Measurements from ENCODE around the gene FAM180B.
"Not testable (repeated sequence)": the region's sequence is repeated elsewhere in the genome, so short reads cannot be mapped to it uniquely, and the experiment has no call there.

The FAM180B gene

DNA sequence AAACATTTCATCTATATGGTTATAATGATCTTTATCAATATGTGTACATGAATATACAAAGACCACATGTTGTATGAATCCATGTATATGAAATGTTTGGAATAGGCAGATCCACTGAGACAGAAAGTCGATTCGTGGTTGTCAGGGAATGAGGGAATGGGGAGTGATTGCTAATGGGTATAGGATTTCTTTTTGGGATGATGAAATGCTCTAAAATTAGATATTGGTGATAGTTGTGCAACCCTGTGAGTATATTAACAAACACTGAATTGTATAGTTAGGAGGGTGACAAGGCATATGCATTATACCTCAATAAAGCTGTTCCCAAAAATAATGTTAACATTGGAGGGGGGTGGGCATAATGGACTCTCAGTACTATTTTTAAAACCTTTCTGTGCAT lies 26.1 kb upstream of the FAM180B start:
- TF ChIP-seq, protein P1, sequence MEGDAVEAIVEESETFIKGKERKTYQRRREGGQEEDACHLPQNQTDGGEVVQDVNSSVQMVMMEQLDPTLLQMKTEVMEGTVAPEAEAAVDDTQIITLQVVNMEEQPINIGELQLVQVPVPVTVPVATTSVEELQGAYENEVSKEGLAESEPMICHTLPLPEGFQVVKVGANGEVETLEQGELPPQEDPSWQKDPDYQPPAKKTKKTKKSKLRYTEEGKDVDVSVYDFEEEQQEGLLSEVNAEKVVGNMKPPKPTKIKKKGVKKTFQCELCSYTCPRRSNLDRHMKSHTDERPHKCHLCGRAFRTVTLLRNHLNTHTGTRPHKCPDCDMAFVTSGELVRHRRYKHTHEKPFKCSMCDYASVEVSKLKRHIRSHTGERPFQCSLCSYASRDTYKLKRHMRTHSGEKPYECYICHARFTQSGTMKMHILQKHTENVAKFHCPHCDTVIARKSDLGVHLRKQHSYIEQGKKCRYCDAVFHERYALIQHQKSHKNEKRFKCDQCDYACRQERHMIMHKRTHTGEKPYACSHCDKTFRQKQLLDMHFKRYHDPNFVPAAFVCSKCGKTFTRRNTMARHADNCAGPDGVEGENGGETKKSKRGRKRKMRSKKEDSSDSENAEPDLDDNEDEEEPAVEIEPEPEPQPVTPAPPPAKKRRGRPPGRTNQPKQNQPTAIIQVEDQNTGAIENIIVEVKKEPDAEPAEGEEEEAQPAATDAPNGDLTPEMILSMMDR (IDR thresholded peaks at IDR 0.05; ENCODE audit: borderline replicate concordance, insufficient read depth, low read depth, low read length), result no peak
- no peak overlapping the region for H3K4me3 ChIP-seq (ENCODE audit: low read depth, low read length)

DNA sequence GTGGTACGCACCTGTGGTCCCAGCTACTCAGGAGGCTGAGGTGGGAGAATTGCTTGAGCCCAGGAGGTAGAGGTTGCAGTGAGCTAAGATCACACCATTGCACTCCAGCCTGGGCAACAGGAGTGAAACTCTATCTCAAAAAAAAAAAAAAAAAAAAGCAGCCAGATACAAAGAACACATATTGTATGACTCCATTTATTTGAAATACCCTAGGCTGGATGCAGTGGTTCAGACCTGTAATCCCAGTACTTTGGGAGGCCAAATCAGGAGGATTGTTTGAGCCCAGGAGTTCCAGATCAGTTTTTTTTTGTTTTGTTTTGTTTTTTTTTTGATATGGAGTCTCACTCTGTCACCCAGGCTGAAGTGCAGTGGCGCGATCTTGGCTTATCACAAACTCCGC lies 24.1 kb upstream of the FAM180B start:
- not testable (repeated sequence) for H3K4me3 ChIP-seq (ENCODE audit: low read depth, low read length)

DNA sequence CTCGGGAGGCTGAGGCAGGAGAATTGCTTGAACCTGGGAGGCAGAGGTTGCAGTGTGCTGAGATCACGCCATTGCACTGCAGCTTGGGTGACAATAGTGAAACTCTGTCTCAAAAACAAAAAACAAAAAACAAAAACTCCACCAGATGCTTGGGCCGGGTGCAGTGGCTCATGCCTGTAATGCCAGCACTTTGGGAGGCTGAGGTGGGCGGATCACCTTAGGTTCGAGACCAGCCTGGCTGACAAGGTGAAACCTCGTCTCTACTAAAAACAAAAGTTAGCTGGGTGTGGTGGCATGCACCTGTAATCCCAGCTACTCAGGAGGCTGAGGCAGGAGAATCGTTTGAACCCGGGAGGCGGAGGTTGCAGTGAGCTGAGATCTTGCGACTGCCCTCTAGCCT lies 22.1 kb upstream of the FAM180B start:
- H3K4me3 ChIP-seq (ENCODE audit: low read depth, low read length), result not testable (repeated sequence)

DNA sequence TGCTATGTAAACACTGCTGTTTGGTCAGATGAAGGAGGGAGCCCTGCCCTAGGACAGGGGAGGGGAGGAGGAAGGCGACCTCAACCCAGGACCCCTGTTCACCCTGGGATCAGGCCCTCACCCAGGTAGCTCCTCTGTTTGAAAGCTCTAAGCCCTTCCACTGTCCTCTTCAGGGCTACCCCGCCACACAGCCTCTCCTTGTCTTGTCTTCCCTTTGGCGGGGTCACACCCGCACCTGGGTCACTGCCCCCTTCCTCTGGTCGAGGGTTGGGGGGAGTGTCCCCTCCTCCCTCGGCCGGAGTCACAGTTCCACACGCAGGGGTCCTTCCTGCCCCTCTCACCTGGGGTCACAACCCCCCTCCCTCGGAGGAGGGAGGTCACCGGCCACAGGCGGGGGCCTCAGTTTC lies 21.5 kb upstream of the FAM180B start:
- H3K4me3 ChIP-seq (ENCODE audit: low read depth, low read length), result peak overlapping the region; percentile 94
- TF ChIP-seq, protein P1 (IDR thresholded peaks at IDR 0.05; ENCODE audit: borderline replicate concordance, insufficient read depth, low read depth, low read length), result no peak

DNA sequence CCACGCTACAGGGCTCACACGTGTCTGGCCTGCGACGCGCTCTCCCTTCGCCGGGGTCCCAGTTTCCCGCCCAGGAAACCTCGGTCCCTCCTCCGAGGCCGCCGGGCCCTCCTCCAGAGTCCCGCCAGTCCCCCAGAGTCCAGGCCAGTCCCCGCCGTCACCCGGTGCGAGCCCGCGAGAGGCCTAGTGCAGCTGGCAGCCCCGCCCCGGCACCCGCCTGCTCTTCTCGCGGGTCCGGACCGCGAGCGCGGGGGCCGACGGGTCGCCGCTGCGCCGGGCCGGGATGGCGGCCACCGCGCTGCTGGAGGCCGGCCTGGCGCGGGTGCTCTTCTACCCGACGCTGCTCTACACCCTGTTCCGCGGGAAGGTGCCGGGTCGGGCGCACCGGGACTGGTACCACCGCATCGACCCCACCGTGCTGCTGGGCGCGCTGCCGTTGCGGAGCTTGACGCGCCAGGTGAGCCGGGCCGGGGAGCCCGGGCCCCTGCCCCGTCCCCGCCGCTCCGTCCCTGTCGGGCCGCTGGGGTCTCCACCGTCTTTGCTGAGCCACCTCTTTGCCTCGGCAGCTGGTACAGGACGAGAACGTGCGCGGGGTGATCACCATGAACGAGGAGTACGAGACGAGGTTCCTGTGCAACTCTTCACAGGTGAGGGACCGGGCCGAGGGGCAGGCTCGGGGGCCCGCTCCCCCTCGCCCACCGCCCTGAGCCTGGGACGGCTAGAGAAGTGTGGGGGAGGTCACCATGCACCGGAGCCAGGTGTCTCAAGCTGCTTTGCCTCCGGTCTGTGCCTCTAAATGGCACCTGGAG lies 20.9 kb upstream of the FAM180B start, which contains the start of gene PTPMT1:
TSS of gene PTPMT1 (plus strand) at position 260 of the 809 bp plus-strand sequence. CDS start at position 284, 24 bp downstream.
- peak within 1 kb of the TSS; percentile 94 for H3K4me3 ChIP-seq (ENCODE audit: low read depth, low read length)

DNA sequence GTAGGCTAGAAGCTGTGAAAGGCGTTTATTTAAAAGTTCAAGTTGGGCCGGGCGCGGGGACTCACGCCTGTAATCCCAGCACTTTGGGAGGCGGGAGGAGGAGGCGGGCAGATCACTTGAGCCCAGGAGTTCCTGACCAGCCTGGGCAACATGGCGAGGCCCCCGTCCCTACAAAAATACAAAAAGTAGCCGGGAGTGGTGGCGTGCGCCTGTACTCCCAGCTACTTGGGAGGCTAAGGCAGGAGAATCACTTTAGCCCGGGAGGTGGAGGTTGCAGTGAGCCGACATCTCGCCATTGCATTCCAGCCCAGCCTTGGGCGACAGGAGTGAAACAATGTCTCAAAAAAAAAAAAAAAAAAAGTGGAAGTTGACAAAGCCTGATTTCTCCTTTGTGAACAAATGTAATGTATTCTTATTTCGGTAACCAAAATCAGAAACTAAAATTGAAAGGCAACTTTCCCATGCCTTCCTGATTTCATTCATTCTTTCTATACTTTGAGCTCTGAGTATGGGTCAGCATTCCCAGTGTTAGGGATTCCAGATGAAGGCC lies 20.3 kb upstream of the FAM180B start:
- TF ChIP-seq, protein P1 (IDR thresholded peaks at IDR 0.05; ENCODE audit: borderline replicate concordance, insufficient read depth, low read depth, low read length), result no peak
- H3K4me3 ChIP-seq (ENCODE audit: low read depth, low read length), result peak overlapping the region; percentile 94

More for the DNA sequence above, 20.9 kb upstream of the FAM180B start, which contains the start of gene PTPMT1:
- TF ChIP-seq, protein P1 (IDR thresholded peaks at IDR 0.05; ENCODE audit: borderline replicate concordance, insufficient read depth, low read depth, low read length), result no peak

DNA sequence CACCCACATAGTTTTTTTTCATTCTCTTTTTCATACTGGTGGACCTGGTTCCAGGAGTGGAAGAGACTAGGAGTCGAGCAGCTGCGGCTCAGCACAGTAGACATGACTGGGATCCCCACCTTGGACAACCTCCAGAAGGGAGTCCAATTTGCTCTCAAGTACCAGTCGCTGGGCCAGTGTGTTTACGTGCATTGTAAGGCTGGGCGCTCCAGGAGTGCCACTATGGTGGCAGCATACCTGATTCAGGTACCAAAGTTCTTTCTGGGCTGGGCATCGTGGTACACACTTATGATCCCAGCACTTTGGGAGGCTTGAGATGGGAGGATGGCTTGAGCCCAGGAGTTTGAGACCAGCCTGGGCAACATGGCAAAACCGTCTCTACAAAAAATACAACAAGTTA lies 16.8 kb upstream of the FAM180B start:
- H3K4me3 ChIP-seq (ENCODE audit: low read depth, low read length), result no peak overlapping the region
- TF ChIP-seq, protein P1 (IDR thresholded peaks at IDR 0.05; ENCODE audit: borderline replicate concordance, insufficient read depth, low read depth, low read length), result no peak

DNA sequence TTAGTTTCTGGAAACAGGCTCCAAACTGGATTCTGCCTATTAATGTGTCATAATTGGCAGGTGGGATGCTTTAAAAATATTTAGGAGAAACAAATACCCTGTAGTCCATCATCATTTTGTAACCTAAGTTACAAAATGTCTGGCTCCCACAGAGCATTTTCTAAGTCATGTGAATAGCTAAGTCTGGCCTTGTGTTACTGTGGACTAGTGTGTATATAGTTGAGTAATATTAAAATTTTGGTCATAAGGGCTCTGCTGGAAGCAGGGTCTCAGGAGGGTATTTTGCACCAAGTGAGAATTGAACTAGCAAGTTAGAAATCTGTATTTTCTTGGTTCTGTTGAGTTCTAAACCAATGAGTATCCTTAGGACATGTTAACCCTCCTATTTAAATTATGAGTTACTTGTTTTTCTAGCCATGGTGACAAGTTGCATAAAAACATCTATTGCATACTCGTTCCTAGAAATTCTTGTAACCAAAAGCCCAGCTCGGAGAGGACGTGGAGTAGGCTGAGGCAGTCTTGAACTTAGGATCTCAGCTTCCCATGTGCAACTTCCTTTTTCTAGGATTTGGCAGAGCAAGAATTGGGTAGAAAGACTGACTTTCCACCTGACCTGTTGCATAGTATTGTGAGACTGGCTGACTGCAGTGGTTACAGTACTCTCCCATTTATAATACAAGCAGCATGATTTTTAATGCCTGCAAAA lies 15.7 kb upstream of the FAM180B start:
- H3K4me3 ChIP-seq (ENCODE audit: low read depth, low read length), result no peak overlapping the region
- TF ChIP-seq, protein P1 (IDR thresholded peaks at IDR 0.05; ENCODE audit: borderline replicate concordance, insufficient read depth, low read depth, low read length), result no peak

All from GM12875 (cell line).